GM18870 (cell line): ENCODE measurements around the gene FGF8.
"Not testable (repeated sequence)": the region's sequence is repeated elsewhere in the genome, so short reads cannot be mapped to it uniquely, and the experiment has no call there.

Experiments
- ATAC-seq: cut with Tn5 transposase; IDR thresholded peaks from one replicate; pipeline ENCODE4 v1.9.1; 2021; ENCODE audit warnings: moderate library complexity; ENCODE audit not compliant: unreplicated experiment

FGF8 gene, protein sequence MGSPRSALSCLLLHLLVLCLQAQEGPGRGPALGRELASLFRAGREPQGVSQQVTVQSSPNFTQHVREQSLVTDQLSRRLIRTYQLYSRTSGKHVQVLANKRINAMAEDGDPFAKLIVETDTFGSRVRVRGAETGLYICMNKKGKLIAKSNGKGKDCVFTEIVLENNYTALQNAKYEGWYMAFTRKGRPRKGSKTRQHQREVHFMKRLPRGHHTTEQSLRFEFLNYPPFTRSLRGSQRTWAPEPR

DNA sequence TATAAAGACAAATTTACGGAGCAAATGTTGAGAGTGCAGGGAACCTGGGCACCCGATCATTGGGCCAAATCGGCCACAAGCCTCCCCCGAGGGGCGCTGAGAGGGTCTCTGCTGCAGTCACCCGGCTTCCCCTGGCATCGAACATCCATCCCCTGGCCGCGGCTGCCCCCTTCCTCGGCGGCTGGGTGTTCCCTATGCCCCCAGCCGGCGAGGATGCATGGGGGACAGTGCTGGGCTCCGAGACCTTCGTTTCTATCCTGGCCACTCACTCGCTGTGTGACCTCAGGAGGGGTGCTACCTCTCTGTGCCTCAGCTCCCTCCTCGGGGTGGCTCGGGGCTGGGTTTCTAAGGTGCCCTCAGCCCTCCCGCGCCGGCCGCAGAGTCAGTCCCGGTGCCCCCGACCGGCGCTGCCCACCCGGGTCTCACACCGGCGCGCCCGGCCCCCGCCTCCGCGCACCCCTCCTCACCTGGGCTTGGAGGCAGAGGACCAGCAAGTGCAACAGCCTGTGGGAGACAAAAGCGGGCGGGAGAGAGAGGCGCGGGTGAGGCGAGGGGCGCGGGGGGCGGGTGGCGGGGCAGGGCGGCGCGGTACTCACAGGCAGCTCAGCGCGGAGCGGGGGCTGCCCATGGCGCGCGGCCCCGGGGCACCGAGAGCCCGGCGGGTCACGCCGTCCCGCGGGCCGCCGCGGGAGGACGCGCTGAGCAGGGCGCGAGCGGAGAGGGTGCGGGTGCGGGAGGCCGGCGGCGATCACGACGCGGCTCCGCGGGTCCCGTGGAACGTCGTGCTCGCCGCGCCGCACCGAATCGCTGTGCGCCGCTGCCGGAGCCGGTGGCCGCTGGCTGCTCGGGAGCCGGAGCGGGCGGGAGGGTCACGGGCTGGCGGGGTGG lies at the start of gene FGF8:
Gene FGF8 (minus strand): TSS at position 842 of the 888 bp plus-strand sequence. CDS start 214 bp downstream, at position 628.
- ATAC-seq: no peak

DNA sequence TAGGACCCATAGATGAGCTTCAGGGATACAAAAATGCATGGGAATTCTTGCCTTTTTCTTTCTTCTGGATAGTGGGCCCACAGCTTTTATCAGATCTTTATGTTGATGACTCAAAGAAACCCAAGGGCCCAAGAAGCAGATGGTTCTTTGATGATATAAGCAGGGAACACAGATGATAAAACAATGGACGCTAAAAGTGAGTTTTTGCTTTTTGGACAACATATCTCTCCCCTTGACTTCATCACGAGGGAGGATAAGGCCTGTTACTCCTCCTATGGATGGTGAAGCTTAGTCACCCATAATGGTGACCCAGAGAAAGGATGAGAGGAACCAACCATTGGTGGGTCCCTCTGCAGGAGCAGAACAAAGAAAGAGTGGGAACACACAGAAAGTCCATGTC lies 48.8 kb upstream of the FGF8 start:
- ATAC-seq: no peak

DNA sequence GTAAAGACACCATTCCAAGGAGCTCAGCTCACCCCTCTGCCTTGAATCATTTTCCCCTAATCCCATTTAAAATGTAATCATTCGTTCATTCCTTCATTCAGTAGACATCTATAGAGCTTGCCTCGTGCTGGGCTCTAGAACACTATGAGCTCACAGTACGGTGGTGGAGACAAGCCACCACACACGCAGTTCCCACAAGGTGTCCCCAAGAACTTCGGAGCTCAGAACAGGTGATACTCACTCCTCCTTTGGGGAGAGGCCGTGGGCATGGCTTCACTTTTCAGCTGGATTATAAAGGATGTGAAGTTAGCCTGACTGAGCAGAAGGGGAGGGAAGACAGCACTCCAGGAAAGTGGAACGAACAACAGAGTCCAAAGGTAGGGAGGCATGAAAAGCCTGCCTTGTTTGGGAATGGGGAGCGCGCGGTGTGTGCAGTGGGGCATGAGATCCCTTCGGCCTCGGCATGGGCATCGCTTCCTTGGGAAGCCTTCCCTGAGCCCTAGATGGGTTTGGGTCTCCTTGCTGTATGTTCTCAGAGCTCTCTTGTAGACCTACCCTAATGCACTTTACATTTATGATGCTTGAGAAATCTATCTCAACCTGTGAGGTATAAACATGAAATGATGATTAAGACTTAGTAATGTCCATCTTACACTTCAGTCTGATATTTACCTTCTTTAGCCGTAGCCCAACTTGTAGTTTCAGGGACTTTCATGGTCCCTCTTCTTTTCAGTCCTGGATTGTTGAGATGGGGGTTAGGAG lies 43.1 kb upstream of the FGF8 start:
- ATAC-seq: peak; percentile 13

GRCh38 chr10:101818119-101818871 lies 42.4 kb upstream of the FGF8 start, which contains the start of gene OGA:
OGA (minus strand) TSS chr10:101818444; CDS start chr10:101818022, 422 bp downstream.
- peak; percentile 87 for ATAC-seq

DNA sequence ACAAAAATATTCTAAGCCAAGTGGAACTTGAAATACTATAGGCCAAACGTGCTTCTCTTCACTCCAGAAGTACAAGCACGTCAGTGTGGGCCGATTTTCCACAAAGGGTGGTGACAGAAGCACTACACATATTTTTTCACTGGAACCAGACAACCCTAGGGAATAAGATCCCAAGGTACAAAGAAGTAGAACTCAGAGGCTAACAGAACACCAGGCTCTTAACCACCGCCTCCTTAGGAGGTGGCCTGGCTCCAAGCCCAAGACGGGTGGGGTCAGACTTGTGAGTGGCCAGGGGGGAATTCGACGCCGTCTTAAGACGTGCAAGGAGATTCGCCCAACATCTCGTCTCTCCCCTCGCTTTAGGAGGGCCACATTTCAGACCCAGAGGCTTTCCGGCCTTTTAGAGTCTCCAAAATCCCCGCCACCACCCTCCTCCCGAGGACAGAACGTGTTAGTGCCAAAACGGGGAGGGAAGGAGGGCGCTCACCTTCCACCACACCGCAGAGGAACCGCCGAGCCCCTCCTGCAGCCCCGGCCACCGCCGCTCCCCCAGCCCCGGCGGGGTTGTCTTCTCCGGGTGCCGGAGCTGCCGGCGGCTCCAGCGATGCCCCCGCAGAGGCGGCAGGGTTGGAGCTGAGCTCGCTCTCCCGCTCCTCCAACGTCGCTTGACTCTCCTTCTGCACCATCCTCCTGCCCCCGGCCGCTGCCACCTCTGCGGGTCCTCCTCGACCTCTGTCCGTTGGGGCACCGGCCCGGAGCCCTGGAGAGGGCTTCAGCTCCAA lies 41.6 kb upstream of the FGF8 start:
- ATAC-seq: no peak

GRCh38 chr10:101816913-101817336 lies 41.0 kb upstream of the FGF8 start:
- no peak for ATAC-seq

DNA sequence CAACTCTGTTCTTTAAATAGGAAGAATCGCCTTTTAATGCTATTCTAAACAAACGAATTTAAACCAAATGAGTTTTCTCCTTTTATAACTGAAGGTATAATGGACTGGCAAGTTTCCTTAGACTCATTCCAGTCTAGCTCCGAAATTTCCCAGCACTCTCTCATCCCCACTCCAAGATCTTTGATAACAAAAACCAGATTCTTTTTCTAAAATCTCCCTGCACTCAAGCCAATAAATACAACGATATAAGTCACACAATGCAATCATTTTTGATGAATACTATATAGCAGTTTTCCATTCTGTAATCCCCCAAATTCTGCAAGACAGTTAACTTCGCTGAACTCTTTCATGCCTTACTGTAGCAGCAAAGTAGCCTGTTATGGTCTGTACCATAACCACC lies 40.5 kb upstream of the FGF8 start:
- no peak for ATAC-seq

DNA sequence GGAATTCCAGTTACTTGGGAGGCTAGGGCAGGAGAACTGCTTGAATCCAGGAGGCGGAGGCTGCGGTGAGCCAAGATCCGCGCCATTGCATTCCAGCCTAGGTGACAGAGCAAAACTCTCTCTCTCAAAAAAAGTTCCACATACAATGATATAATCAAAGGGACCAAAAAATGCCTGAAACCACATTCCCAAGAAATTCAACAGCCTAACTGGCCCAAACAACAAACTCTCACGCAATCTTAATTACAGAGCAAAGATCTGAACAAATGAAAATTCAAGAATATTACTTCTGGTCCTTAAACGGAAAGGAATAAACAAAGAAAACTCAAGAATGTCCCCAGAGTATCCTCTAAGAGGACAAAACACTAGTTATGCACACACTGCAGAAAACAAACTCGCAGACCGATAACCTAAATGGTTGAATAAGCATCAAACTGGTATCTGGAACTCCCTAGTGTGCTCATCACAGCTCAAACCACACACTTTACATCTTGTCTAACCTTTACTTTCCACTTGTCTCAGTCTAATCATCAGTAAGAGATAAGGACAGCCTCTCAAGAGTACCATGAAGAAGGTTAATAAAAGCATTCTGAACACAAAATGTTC lies 38.7 kb upstream of the FGF8 start:
- no peak for ATAC-seq

DNA sequence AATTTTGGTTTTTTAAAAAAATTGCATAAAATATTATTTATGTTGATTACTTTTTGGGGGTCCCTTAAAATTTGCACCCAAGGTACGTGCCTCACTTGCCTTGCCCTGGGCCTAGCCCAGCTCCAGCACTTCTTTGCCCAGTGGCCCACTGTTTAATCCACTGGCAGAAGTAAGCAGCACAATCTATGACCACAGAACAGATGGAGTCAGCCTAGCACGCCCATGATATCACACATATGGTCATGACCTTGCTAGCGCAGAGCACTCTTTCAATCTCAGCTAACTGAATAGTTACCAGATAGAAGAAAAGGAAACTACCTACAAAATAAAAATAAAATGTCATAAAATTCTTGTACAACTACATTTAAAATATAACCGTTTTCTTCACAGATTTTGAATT lies 36.7 kb upstream of the FGF8 start:
- ATAC-seq: no peak

- no peak for ATAC-seq
Measured at GRCh38 chr10:101807158-101807557, 31.2 kb upstream of the FGF8 start.

GRCh38 chr10:101803511-101803910 lies 27.6 kb upstream of the FGF8 start:
- no peak for ATAC-seq

GRCh38 chr10:101797403-101798059 lies 21.6 kb upstream of the FGF8 start:
- ATAC-seq: no peak

DNA sequence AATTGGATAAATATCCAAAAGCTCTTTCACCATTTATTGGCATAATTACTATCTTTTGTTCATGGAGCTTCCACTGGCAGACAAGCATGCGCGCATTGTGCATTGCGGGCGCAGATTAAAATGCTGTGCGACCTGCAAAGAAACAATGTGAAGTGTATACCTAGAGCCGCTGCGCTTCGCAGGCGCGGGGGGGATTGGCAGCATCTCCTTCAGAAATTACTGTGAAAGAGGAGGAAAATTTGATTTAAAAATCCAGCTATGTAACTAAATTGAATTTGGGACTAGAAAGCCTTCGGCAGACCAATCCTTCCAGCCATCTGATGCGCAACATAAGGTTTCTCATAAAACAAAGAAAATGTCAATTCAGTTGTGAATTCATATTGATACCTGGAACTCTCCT lies 17.6 kb upstream of the FGF8 start:
- no peak for ATAC-seq

- ATAC-seq: no peak
Measured at GRCh38 chr10:101789686-101790085, 13.8 kb upstream of the FGF8 start.

DNA sequence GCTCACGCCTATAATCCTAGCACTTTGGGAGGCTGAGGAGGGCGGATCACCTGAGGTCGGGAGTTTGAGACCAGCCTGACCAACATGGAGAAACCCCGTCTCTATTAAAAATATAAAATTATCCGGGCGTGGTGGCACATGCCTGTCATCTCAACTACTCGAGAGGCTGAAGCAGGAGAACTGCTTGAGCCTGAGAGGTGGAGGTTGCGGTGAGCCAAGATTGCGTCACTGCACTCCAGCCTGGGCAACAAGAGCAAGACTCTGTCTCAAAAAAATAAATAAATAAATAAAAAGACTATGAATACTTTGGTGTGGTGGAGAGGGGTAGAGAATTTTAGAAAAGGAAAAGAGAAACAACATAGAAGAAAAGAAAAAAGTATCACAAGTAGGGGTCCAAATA lies 13.3 kb upstream of the FGF8 start:
- not testable (repeated sequence) for ATAC-seq

GRCh38 chr10:101785801-101786200 lies 9.9 kb upstream of the FGF8 start:
- ATAC-seq: no peak

GRCh38 chr10:101784558-101784957 lies 8.6 kb upstream of the FGF8 start:
- no peak for ATAC-seq

GRCh38 chr10:101783736-101784118 lies 7.8 kb upstream of the FGF8 start:
- no peak for ATAC-seq
